Activated CD4-positive, CD25-positive, alpha-beta regulatory T cell treated with anti-CD3 and anti-CD28 coated beads, Interleukin-2, amount 50 U/mL, for 24 hours (primary cell): ENCODE measurements around the gene PVALEF.
"Not testable (repeated sequence)": the region's sequence is repeated elsewhere in the genome, so short reads cannot be mapped to it uniquely, and the experiment has no call there.

Experiments
- ATAC-seq, 2 donors: fragments of 150-1000 bp; cut with Tn5 transposase; one replicate each; pipeline ENCODE4 v1.10.0; 2021; ENCODE audit warnings: mild to moderate bottlenecking in 1 of 2, moderate library complexity in 1 of 2

PVALEF gene

GRCh38 chr17:81146208-81146607 lies 19.1 kb upstream of the PVALEF start:
- not testable (repeated sequence) for ATAC-seq

- no peak for ATAC-seq
These were observed 17.6 kb upstream of the PVALEF start for GRCh38 chr17:81147701-81148100.

GRCh38 chr17:81148571-81148970 lies 16.7 kb upstream of the PVALEF start:
- no peak for ATAC-seq

- no peak for ATAC-seq
These were observed 16.2 kb upstream of the PVALEF start for GRCh38 chr17:81148986-81149533.

- no peak for ATAC-seq
These were observed 14.8 kb upstream of the PVALEF start for GRCh38 chr17:81150377-81151077.

- ATAC-seq = no peak
These were observed 14.0 kb upstream of the PVALEF start for GRCh38 chr17:81151278-81151677.

GRCh38 chr17:81152288-81152828 lies 12.9 kb upstream of the PVALEF start:
- no peak for ATAC-seq

- peak in 1 of 2 donors; percentile 28 for ATAC-seq
These were observed 11.9 kb upstream of the PVALEF start for GRCh38 chr17:81153340-81153803.

- not testable (repeated sequence) for ATAC-seq
These were observed 11.3 kb upstream of the PVALEF start for GRCh38 chr17:81154016-81154415.

GRCh38 chr17:81154961-81155360 lies 10.3 kb upstream of the PVALEF start:
- ATAC-seq = no peak

GRCh38 chr17:81156866-81157805 lies 8.2 kb upstream of the PVALEF start:
- no peak for ATAC-seq

- no peak for ATAC-seq
These were observed 7.2 kb upstream of the PVALEF start for GRCh38 chr17:81157848-81158687.

- ATAC-seq = no peak
These were observed 6.4 kb upstream of the PVALEF start for GRCh38 chr17:81158688-81159590.

GRCh38 chr17:81159611-81160265 lies 5.6 kb upstream of the PVALEF start:
- no peak for ATAC-seq

GRCh38 chr17:81160306-81160705 lies 5.0 kb upstream of the PVALEF start:
- ATAC-seq = no peak

GRCh38 chr17:81160747-81161453 lies 4.4 kb upstream of the PVALEF start:
- ATAC-seq = no peak

- no peak for ATAC-seq
These were observed 3.8 kb upstream of the PVALEF start for GRCh38 chr17:81161536-81161935.

GRCh38 chr17:81161972-81162371 lies 3.3 kb upstream of the PVALEF start:
- ATAC-seq = no peak

GRCh38 chr17:81162491-81162890 lies 2.8 kb upstream of the PVALEF start:
- no peak for ATAC-seq
